ENCODE results near the gene URM1. TPM values are rescaled to one million over a fixed set of nuclear protein-coding genes. Genes with fewer than 3 reads are reported as not detected.

The URM1 gene
- total RNA-seq, 1 experiment from 2014 or later: 46.6 TPM

- H3K56ac ChIP-seq (ENCODE audit: insufficient read length, low read depth, low read length): no peak overlapping the region
- Mint-ChIP-seq H3K27me3 (ENCODE audit: low read depth) (peaks cover 99% of the 10 kb centered on the region), H3K9me3 (peaks cover 0 to 3% of the 10 kb centered on the region in 2 experiments; a peak in 2 of 5 replicates), H3K4me1 (peaks cover 31 to 32% of the 10 kb centered on the region in 2 experiments), H3K36me3 (ENCODE audit: insufficient read depth in 1 of 3, low read depth in 3 of 3) (no peaks in the 10 kb centered on the region; a peak in 1 of 7 replicates), H3K4me3 (no peak overlapping the region; a peak in 1 of 5 replicates), H3K27ac (no peak overlapping the region)
- no CpG with 5 or more reads among the region's 7 CpGs for WGBS (ENCODE audit: extremely low coverage, insufficient read length, low lambda C conversion rate)
- no peak overlapping the region for H2BK5ac ChIP-seq (ENCODE audit: insufficient read length, low read length)
- no peak overlapping the region for H3K4ac ChIP-seq (ENCODE audit: low read depth, low read length)
- H2BK120ac ChIP-seq (ENCODE audit: low read depth, low read length, poor library complexity, severe bottlenecking): no peak overlapping the region
- no peak overlapping the region for H4K91ac ChIP-seq (ENCODE audit: insufficient read length, low read depth, low read length)
- peaks cover 68% of the 10 kb centered on the region for H3K27me3 ChIP-seq (ENCODE audit: insufficient read depth, low read length)
- no peaks in the 10 kb centered on the region for H3K23me2 ChIP-seq (ENCODE audit: insufficient read length, low read depth, low read length, poor library complexity, severe bottlenecking)
- H3T11ph ChIP-seq (ENCODE audit: low read length): no peak overlapping the region
- no peak overlapping the region for H2BK15ac ChIP-seq (ENCODE audit: low read depth, low read length)
- H3K14ac ChIP-seq (ENCODE audit: insufficient read depth, low read length): no peak overlapping the region
- no peak overlapping the region for H3K23ac ChIP-seq (ENCODE audit: insufficient read length, low read depth, low read length)
- H3K79me2 ChIP-seq (ENCODE audit: insufficient read depth, low read length): no peaks in the 10 kb centered on the region
- no peak overlapping the region for H2AFZ ChIP-seq (ENCODE audit: low read length)
- H2BK12ac ChIP-seq (ENCODE audit: insufficient read length, low read depth, low read length): no peak overlapping the region
- TF ChIP-seq CTCF (conservative IDR thresholded peaks at IDR 0.05): no peak
- H3K18ac ChIP-seq (ENCODE audit: insufficient read length, low read depth, low read length): no peak overlapping the region
- H3K27ac ChIP-seq (ENCODE audit: insufficient read length, low read depth, low read length): no peak overlapping the region
- H4K8ac ChIP-seq (replicated peaks; ENCODE audit: insufficient read length, low read depth, low read length): no peak overlapping the region
- H2BK20ac ChIP-seq (ENCODE audit: low read depth, low read length, poor library complexity, severe bottlenecking): no peak overlapping the region
- no peaks in the 10 kb centered on the region for H3K9me3 ChIP-seq (ENCODE audit: control insufficient read depth, low read depth, low read length)
- no peaks in the 10 kb centered on the region for H4K20me1 ChIP-seq (ENCODE audit: control insufficient read depth, insufficient read depth, insufficient read length)
- H2AK5ac ChIP-seq (ENCODE audit: insufficient read length, low read length): no peak overlapping the region
- no peak overlapping the region for H3K4me2 ChIP-seq (ENCODE audit: insufficient read depth, insufficient read length, low read length)
- DNase-seq: no peak
- H3K79me1 ChIP-seq (ENCODE audit: insufficient read depth, low read depth, low read length, poor library complexity, severe bottlenecking): no peaks in the 10 kb centered on the region
- H4K5ac ChIP-seq (ENCODE audit: insufficient read length, low read depth, low read length): no peak overlapping the region
- H3K9ac ChIP-seq (ENCODE audit: extremely low read depth, insufficient read length, low read length): no peak overlapping the region
- no peaks in the 10 kb centered on the region for H3K4me1 ChIP-seq (ENCODE audit: insufficient read depth, low read length)
These were observed 34.6 kb downstream of the URM1 start for GRCh38 chr9:128405780-128406171.

Data from H9 (cell line).